ENCODE measurements around the gene SLC44A5. TPM values are rescaled to one million over a fixed set of nuclear protein-coding genes. Genes with fewer than 3 reads are reported as not detected.
"Not testable (repeated sequence)": the region's sequence is repeated elsewhere in the genome, so short reads cannot be mapped to it uniquely, and the experiment has no call there.

The SLC44A5 gene
- total RNA-seq, 4 donors from 2014 or later, result 0.15 to 0.58 TPM; not detected in 2

- in situ Hi-C loops (cut with MboI; ENCODE audit: low sequenced_read_pairs in 4 of 4) (no loop called here), intact Hi-C loops (cut with DNase I; ENCODE audit: low total_unique reads) (no loop called here)
- H3K9me3 ChIP-seq, result no peaks in the 10 kb centered on the region
- H3K4me1 ChIP-seq, result no peaks in the 10 kb centered on the region
- no peaks in the 10 kb centered on the region for H3K36me3 ChIP-seq
- no peaks in the 10 kb centered on the region for H3K27me3 ChIP-seq
- TF ChIP-seq CTCF (IDR thresholded peaks at IDR 0.05 in 4 of 5, conservative IDR thresholded peaks at IDR 0.05 in 1 of 5) (no peak), POLR2A (IDR thresholded peaks at IDR 0.05) (no peak)
- no peak for DNase-seq
- H3K27ac ChIP-seq, result no peak overlapping the region
- H3K4me3 ChIP-seq, result no peak overlapping the region
- no peak for ATAC-seq
These were observed 187.3 kb downstream of the SLC44A5 start for GRCh38 chr1:75423616-75424015.

GRCh38 chr1:75423136-75423535, 187.8 kb downstream of the SLC44A5 start:
- intact Hi-C loops (cut with DNase I; ENCODE audit: low total_unique reads) (no loop called here), in situ Hi-C loops (cut with MboI; ENCODE audit: low sequenced_read_pairs in 4 of 4) (no loop called here)
- Histone ChIP-seq H3K36me3 (no peaks in the 10 kb centered on the region), H3K9me3 (no peaks in the 10 kb centered on the region), H3K4me3 (no peak overlapping the region), H3K4me1 (no peaks in the 10 kb centered on the region), H3K27ac (no peak overlapping the region), H3K27me3 (no peaks in the 10 kb centered on the region)
- DNase-seq, result no peak
- no peak for ATAC-seq
- no peak for TF ChIP-seq POLR2A (IDR thresholded peaks at IDR 0.05)
- no peak for TF ChIP-seq CTCF (IDR thresholded peaks at IDR 0.05 in 4 of 5, conservative IDR thresholded peaks at IDR 0.05 in 1 of 5)

- Histone ChIP-seq H3K4me1 (no peaks in the 10 kb centered on the region), H3K27me3 (no peaks in the 10 kb centered on the region), H3K9me3 (no peaks in the 10 kb centered on the region), H3K36me3 (no peaks in the 10 kb centered on the region), H3K27ac (no peak overlapping the region), H3K4me3 (no peak overlapping the region)
- in situ Hi-C loops (cut with MboI; ENCODE audit: low sequenced_read_pairs in 4 of 4), result no loop called here
- intact Hi-C loops (cut with DNase I; ENCODE audit: low total_unique reads), result no loop called here
- no peak for ATAC-seq
- TF ChIP-seq CTCF (IDR thresholded peaks at IDR 0.05 in 4 of 5, conservative IDR thresholded peaks at IDR 0.05 in 1 of 5), result no peak
- no peak for TF ChIP-seq POLR2A (IDR thresholded peaks at IDR 0.05)
- no peak for DNase-seq
These were observed 189.5 kb downstream of the SLC44A5 start for GRCh38 chr1:75421371-75421770.

GRCh38 chr1:75415187-75415586, 195.7 kb downstream of the SLC44A5 start:
- TF ChIP-seq POLR2A (IDR thresholded peaks at IDR 0.05) (no peak), CTCF (IDR thresholded peaks at IDR 0.05 in 4 of 5, conservative IDR thresholded peaks at IDR 0.05 in 1 of 5) (no peak)
- no peak overlapping the region for H3K27ac ChIP-seq
- H3K9me3 ChIP-seq, result no peaks in the 10 kb centered on the region
- no peaks in the 10 kb centered on the region for H3K36me3 ChIP-seq
- DNase-seq (no peak), ATAC-seq (no peak)
- intact Hi-C loops (cut with DNase I; ENCODE audit: low total_unique reads), result no loop called here
- no peaks in the 10 kb centered on the region for H3K4me1 ChIP-seq
- no peaks in the 10 kb centered on the region for H3K27me3 ChIP-seq
- no peak overlapping the region for H3K4me3 ChIP-seq
- in situ Hi-C loops (cut with MboI; ENCODE audit: low sequenced_read_pairs in 4 of 4), result no loop called here

- H3K4me3 ChIP-seq, result no peak overlapping the region
- H3K27me3 ChIP-seq, result no peaks in the 10 kb centered on the region
- no peaks in the 10 kb centered on the region for H3K4me1 ChIP-seq
- ATAC-seq, result no peak
- H3K9me3 ChIP-seq, result no peaks in the 10 kb centered on the region
- TF ChIP-seq CTCF (IDR thresholded peaks at IDR 0.05 in 4 of 5, conservative IDR thresholded peaks at IDR 0.05 in 1 of 5) (no peak), POLR2A (IDR thresholded peaks at IDR 0.05) (no peak)
- intact Hi-C loops (cut with DNase I; ENCODE audit: low total_unique reads) (no loop called here), in situ Hi-C loops (cut with MboI; ENCODE audit: low sequenced_read_pairs in 4 of 4) (no loop called here)
- H3K36me3 ChIP-seq, result no peaks in the 10 kb centered on the region
- no peak overlapping the region for H3K27ac ChIP-seq
- no peak for DNase-seq
These were observed 198.3 kb downstream of the SLC44A5 start for GRCh38 chr1:75412616-75413015.

- H3K4me1 ChIP-seq; ATAC-seq; H3K9me3 ChIP-seq; in situ Hi-C loops (cut with MboI; ENCODE audit: low sequenced_read_pairs in 4 of 4); H3K27me3 ChIP-seq; H3K36me3 ChIP-seq; DNase-seq; intact Hi-C loops (cut with DNase I; ENCODE audit: low total_unique reads); H3K27ac ChIP-seq; H3K4me3 ChIP-seq: not testable (repeated sequence)
These were observed 206.2 kb downstream of the SLC44A5 start for GRCh38 chr1:75404681-75405080.

- in situ Hi-C loops (cut with MboI; ENCODE audit: low sequenced_read_pairs in 4 of 4); DNase-seq; H3K9me3 ChIP-seq; ATAC-seq; intact Hi-C loops (cut with DNase I; ENCODE audit: low total_unique reads); H3K4me3 ChIP-seq; H3K4me1 ChIP-seq; H3K27ac ChIP-seq; H3K27me3 ChIP-seq; H3K36me3 ChIP-seq: not testable (repeated sequence)
These were observed 207.7 kb downstream of the SLC44A5 start for GRCh38 chr1:75403147-75403646.
